Progenitor cell of endocrine pancreas (in vitro differentiated cells): ENCODE results near the gene PLXNB2. TPM values are rescaled to one million over a fixed set of nuclear protein-coding genes. Genes with fewer than 3 reads are reported as not detected.

ENCODE experiments used
- DNase-seq: peaks from one replicate; pipeline ENCODE4 v3.0.0; 2021; ENCODE audit warnings: low spot score; ENCODE audit not compliant: unreplicated experiment
- H3K27ac Mint-ChIP-seq: 2 replicates; pipeline ENCODE4 v1.8.0; 2021; ENCODE audit warnings: mild to moderate bottlenecking, moderate library complexity, mixed read lengths
- H3K27me3 Mint-ChIP-seq: 2 replicates; pipeline ENCODE4 v1.8.0; 2021; ENCODE audit warnings: mixed read lengths
- H3K36me3 Mint-ChIP-seq: 2 replicates; pipeline ENCODE4 v1.8.0; 2022; ENCODE audit warnings: mixed read lengths; ENCODE audit not compliant: insufficient read depth
- H3K4me1 Mint-ChIP-seq: 2 replicates; pipeline ENCODE4 v1.8.0; 2021; ENCODE audit warnings: low read depth, mixed read lengths
- H3K4me3 Mint-ChIP-seq: 2 replicates; pipeline ENCODE4 v1.8.0; 2021; ENCODE audit warnings: low read depth, mild to moderate bottlenecking, moderate library complexity, mixed read lengths
- H3K9me3 Mint-ChIP-seq: 2 replicates; pipeline ENCODE4 v1.8.0; 2021; ENCODE audit warnings: low read depth, mixed read lengths
- CTCF ChIP-seq: fragments of 200-600 bp; sonication (generic); IDR thresholded peaks from one replicate; pipeline ENCODE4 v1.5.0; 2021; ENCODE audit warnings: antibody characterized with exemption, mild to moderate bottlenecking; ENCODE audit not compliant: unreplicated experiment
- total RNA-seq: library from RNA; stranded (reverse); gene quantifications from 2 replicates; pipeline ENCODE4 v1.2.1, GENCODE V29; 2021

The PLXNB2 gene
- total RNA-seq, 1 donor from 2014 or later, result 182 TPM

- H3K27me3 Mint-ChIP-seq, result no peaks in the 10 kb centered on the region
- no peaks in the 10 kb centered on the region for H3K9me3 Mint-ChIP-seq
- no peak overlapping the region for H3K4me3 Mint-ChIP-seq
- DNase-seq, result no peak
- no peak overlapping the region for H3K27ac Mint-ChIP-seq
- no peak for TF ChIP-seq CTCF
- no peaks in the 10 kb centered on the region for H3K36me3 Mint-ChIP-seq
- H3K4me1 Mint-ChIP-seq, result peaks cover 3% of the 10 kb centered on the region
These were observed 52.3 kb downstream of the PLXNB2 start for GRCh38 chr22:50255099-50255498.

GRCh38 chr22:50253941-50254340 lies 53.5 kb downstream of the PLXNB2 start:
- Mint-ChIP-seq H3K4me1 (peaks cover 3% of the 10 kb centered on the region), H3K36me3 (no peaks in the 10 kb centered on the region), H3K4me3 (no peak overlapping the region), H3K9me3 (no peaks in the 10 kb centered on the region), H3K27ac (no peak overlapping the region), H3K27me3 (no peaks in the 10 kb centered on the region)
- no peak for DNase-seq
- no peak for TF ChIP-seq CTCF

GRCh38 chr22:50253046-50253915 lies 54.2 kb downstream of the PLXNB2 start:
- Mint-ChIP-seq H3K9me3 (no peaks in the 10 kb centered on the region), H3K4me1 (peaks cover 3% of the 10 kb centered on the region), H3K36me3 (no peaks in the 10 kb centered on the region), H3K27ac (no peak overlapping the region), H3K27me3 (no peaks in the 10 kb centered on the region), H3K4me3 (no peak overlapping the region)
- TF ChIP-seq CTCF, result no peak
- no peak for DNase-seq

- no peak overlapping the region for H3K4me3 Mint-ChIP-seq
- no peak overlapping the region for H3K27ac Mint-ChIP-seq
- DNase-seq, result no peak
- peak; percentile 64 for TF ChIP-seq CTCF
- peaks cover 1% of the 10 kb centered on the region for H3K36me3 Mint-ChIP-seq
- H3K4me1 Mint-ChIP-seq, result peaks cover 5% of the 10 kb centered on the region
- H3K27me3 Mint-ChIP-seq, result no peaks in the 10 kb centered on the region
- H3K9me3 Mint-ChIP-seq, result no peaks in the 10 kb centered on the region
These were observed 55.1 kb downstream of the PLXNB2 start for GRCh38 chr22:50252082-50253045.

- Mint-ChIP-seq H3K27me3 (no peaks in the 10 kb centered on the region), H3K27ac (peak overlapping the region; percentile 24), H3K4me3 (peak overlapping the region; percentile 45), H3K9me3 (no peaks in the 10 kb centered on the region), H3K36me3 (peaks cover 1% of the 10 kb centered on the region), H3K4me1 (peaks cover 5% of the 10 kb centered on the region)
- TF ChIP-seq CTCF, result no peak
- no peak for DNase-seq
These were observed 55.9 kb downstream of the PLXNB2 start for GRCh38 chr22:50251477-50252081.
